ENCODE measurements around the gene CAMK2N1.
"Not testable (repeated sequence)": the region's sequence is repeated elsewhere in the genome, so short reads cannot be mapped to it uniquely, and the experiment has no call there.

DNA sequence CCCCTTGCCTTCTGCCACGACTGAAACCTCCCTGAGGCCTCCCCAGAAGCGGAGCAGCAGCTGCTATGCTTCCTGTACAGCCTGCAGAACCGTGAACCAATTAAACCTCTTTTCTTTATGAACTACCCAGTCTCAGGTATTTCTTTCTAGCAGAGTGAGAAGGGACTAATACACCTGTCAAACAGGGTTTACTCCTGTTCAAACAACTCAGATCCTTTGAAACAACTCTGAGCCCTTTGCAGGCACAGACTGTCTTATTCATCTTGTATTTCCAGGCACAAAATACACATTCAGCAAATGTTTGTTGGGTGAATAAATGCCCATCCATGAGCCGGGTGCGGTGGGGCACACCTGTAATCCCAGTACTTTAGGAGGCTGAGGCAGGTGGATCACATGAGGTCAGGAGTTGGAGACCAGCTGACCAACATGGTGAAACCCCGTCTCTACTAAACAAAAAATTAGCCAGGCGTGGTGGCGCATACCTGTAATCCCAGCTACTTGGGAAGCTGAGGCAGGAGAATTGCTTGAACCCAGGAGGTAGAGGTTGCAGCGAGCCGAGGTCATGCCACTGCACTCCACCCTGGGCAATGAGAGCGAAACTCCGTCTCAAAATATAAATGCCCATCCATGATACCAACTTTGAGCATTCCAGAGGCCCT is 10.8 kb upstream of the CAMK2N1 start:
- TF ChIP-seq, protein P1, sequence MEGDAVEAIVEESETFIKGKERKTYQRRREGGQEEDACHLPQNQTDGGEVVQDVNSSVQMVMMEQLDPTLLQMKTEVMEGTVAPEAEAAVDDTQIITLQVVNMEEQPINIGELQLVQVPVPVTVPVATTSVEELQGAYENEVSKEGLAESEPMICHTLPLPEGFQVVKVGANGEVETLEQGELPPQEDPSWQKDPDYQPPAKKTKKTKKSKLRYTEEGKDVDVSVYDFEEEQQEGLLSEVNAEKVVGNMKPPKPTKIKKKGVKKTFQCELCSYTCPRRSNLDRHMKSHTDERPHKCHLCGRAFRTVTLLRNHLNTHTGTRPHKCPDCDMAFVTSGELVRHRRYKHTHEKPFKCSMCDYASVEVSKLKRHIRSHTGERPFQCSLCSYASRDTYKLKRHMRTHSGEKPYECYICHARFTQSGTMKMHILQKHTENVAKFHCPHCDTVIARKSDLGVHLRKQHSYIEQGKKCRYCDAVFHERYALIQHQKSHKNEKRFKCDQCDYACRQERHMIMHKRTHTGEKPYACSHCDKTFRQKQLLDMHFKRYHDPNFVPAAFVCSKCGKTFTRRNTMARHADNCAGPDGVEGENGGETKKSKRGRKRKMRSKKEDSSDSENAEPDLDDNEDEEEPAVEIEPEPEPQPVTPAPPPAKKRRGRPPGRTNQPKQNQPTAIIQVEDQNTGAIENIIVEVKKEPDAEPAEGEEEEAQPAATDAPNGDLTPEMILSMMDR (IDR thresholded peaks at IDR 0.05 in 8 of 11, conservative IDR thresholded peaks at IDR 0.05 in 3 of 11): not testable (repeated sequence)
- not testable (repeated sequence) for TF ChIP-seq POLR2A, POLR2AphosphoS5 (IDR thresholded peaks at IDR 0.05)
